Left lung (tissue), 10 donors: ENCODE results near the gene SPTBN1. TPM values are rescaled to one million over a fixed set of nuclear protein-coding genes. Genes with fewer than 3 reads are reported as not detected.

Source experiments
- ATAC-seq: fragments of 200-7000 bp; cut with Tn5 transposase; one replicate; pipeline ENCODE4 v1.9.1; 2020; ENCODE audit warnings: moderate library complexity
- DNase-seq, 4 donors: peaks; one replicate each; pipeline ENCODE4 v3.0.0-alpha.2; 2013 to 2020
- H3K27ac ChIP-seq, 2 donors: fragments of 200-600 bp; sonication (generic) in 1 of 2; one replicate each; pipeline versions ENCODE4 v1.5.0 to v1.8.0; 2020 to 2021
- H3K27me3 ChIP-seq, 2 donors: fragments of 200-600 bp; sonication (generic) in 1 of 2; one replicate each; pipeline versions ENCODE4 v1.5.0 to v1.8.0; 2020 to 2021
- H3K36me3 ChIP-seq, 2 donors: fragments of 200-600 bp; sonication (generic) in 1 of 2; one replicate each; pipeline versions ENCODE4 v1.5.0 to v1.8.0; 2020 to 2021
- H3K4me1 ChIP-seq, 2 donors: fragments of 200-600 bp; one replicate each; pipeline ENCODE4 v1.8.0; 2021
- H3K4me3 ChIP-seq, 2 donors: fragments of 200-600 bp; sonication (generic) in 1 of 2; one replicate each; pipeline versions ENCODE4 v1.5.0 to v1.8.0; 2020 to 2021; ENCODE audit warnings: mild to moderate bottlenecking in 1 of 2
- H3K9me3 ChIP-seq, 2 donors: fragments of 200-600 bp; sonication (generic) in 1 of 2; one replicate each; pipeline versions ENCODE4 v1.5.0 to v1.8.0; 2020 to 2021
- CTCF ChIP-seq, 2 donors: fragments of 200-600 bp; sonication (generic) in 1 of 2; IDR thresholded peaks; one replicate each; pipeline versions ENCODE4 v1.5.0 to v1.8.0; 2021; ENCODE audit warnings: antibody characterized with exemption in 2 of 2
- intact Hi-C, 2 donors: fragments of 100-400 bp; cut with DNase I; formaldehyde crosslinking; loops; one replicate each; pipeline versions ENCODE4 v1.11.2 to v1.14.2; 2022
- polyA plus RNA-seq, 6 donors: library from polyadenylated mRNA; unstranded; fragments of 120-200 nt; gene quantifications; one replicate each; pipeline ENCODE4 v1.2.1, GENCODE V29; 2013; ENCODE audit not compliant: insufficient read length in 6 of 6
- total RNA-seq, 2 donors: library from RNA; stranded (reverse); fragmentation: NEBNext Ultra II Directional; extraction: Animal tissue kit (Norgen Biotek cat#: 25700); gene quantifications; one replicate each; pipeline ENCODE4 v1.2.1, GENCODE V29; 2021
- donor health status: DM: no; HTN: yes; CAD: no.
- donor health status: DM: no; HTN: no; CAD: no.

The SPTBN1 gene
- total and polyA plus RNA-seq, 8 donors = 441 to 578 (median 543) TPM

- no peak overlapping the region for H3K27ac ChIP-seq
- H3K9me3 ChIP-seq = no peaks in the 10 kb centered on the region
- no peaks in the 10 kb centered on the region for H3K27me3 ChIP-seq
- TF ChIP-seq CTCF (IDR thresholded peaks at IDR 0.05) = no peak
- peaks cover 4 to 11% of the 10 kb centered on the region in 2 donors for H3K4me1 ChIP-seq
- intact Hi-C loops = no loop called here
- H3K36me3 ChIP-seq = peaks cover 0 to 90% of the 10 kb centered on the region in 2 donors
- no peak for DNase-seq
- ATAC-seq = no peak
- H3K4me3 ChIP-seq = no peak overlapping the region
These were observed 188.1 kb downstream of the SPTBN1 start for GRCh38 chr2:54644236-54644635.

GRCh38 chr2:54646170-54646927 is 190.2 kb downstream of the SPTBN1 start:
- Histone ChIP-seq H3K9me3 (no peaks in the 10 kb centered on the region), H3K27me3 (no peaks in the 10 kb centered on the region), H3K4me1 (peaks cover 4% of the 10 kb centered on the region in 2 donors), H3K36me3 (peaks cover 0 to 94% of the 10 kb centered on the region in 2 donors), H3K4me3 (no peak overlapping the region), H3K27ac (no peak overlapping the region)
- intact Hi-C loops = no loop called here
- DNase-seq (no peak), ATAC-seq (no peak)
- no peak for TF ChIP-seq CTCF (IDR thresholded peaks at IDR 0.05)

GRCh38 chr2:54648256-54648655 is 192.1 kb downstream of the SPTBN1 start:
- Histone ChIP-seq H3K36me3 (peaks cover 0 to 100% of the 10 kb centered on the region in 2 donors), H3K9me3 (no peaks in the 10 kb centered on the region), H3K27ac (no peak overlapping the region), H3K4me1 (no peaks in the 10 kb centered on the region), H3K27me3 (no peaks in the 10 kb centered on the region), H3K4me3 (no peak overlapping the region)
- TF ChIP-seq CTCF (IDR thresholded peaks at IDR 0.05) = no peak
- ATAC-seq = no peak
- intact Hi-C loops = no loop called here
- DNase-seq = no peak

- Histone ChIP-seq H3K9me3 (no peaks in the 10 kb centered on the region), H3K4me3 (no peak overlapping the region), H3K27me3 (no peaks in the 10 kb centered on the region), H3K4me1 (no peaks in the 10 kb centered on the region), H3K36me3 (peaks cover 0 to 100% of the 10 kb centered on the region in 2 donors), H3K27ac (no peak overlapping the region)
- intact Hi-C loops = no loop called here
- no peak for TF ChIP-seq CTCF (IDR thresholded peaks at IDR 0.05)
- DNase-seq (no peak), ATAC-seq (no peak)
These were observed 193.1 kb downstream of the SPTBN1 start for GRCh38 chr2:54649191-54649590.

- intact Hi-C loops = no loop called here
- Histone ChIP-seq H3K36me3 (peaks cover 0 to 100% of the 10 kb centered on the region in 2 donors), H3K9me3 (no peaks in the 10 kb centered on the region), H3K27me3 (no peaks in the 10 kb centered on the region), H3K4me1 (no peaks in the 10 kb centered on the region), H3K27ac (no peak overlapping the region), H3K4me3 (no peak overlapping the region)
- no peak for ATAC-seq
- no peak for TF ChIP-seq CTCF (IDR thresholded peaks at IDR 0.05)
- no peak for DNase-seq
These were observed 193.5 kb downstream of the SPTBN1 start for GRCh38 chr2:54649633-54650032.
